WTC11 (cell line): ENCODE measurements around the gene MSLN. TPM values are rescaled to one million over a fixed set of nuclear protein-coding genes. Genes with fewer than 3 reads are reported as not detected.

ENCODE experiments used
- ATAC-seq: fragments of 200-7000 bp; cut with Tn5 transposase; 2 replicates; pipeline ENCODE4 v1.10.0; 2021; ENCODE audit warnings: mild to moderate bottlenecking, moderate library complexity
- CTCF ChIA-PET: fragments of 300-600 bp; sonication (Branson Sonifier 250); formaldehyde crosslinking; loops from one replicate; lab custom pipeline; 2021; ENCODE audit warnings: antibody characterized with exemption; lab: Charles Lee
- POLR2A ChIA-PET: fragments of 350-600 bp; sonication (Branson Sonifier 250); formaldehyde crosslinking; loops from one replicate; lab custom pipeline; 2021; ENCODE audit warnings: antibody characterized with exemption; lab: Charles Lee
- DNase-seq: peaks from one replicate; pipeline ENCODE4 v3.0.0; 2021; ENCODE audit warnings: low spot score
- H3K27ac Mint-ChIP-seq: 2 replicates; pipeline ENCODE4 v1.8.0; 2021; ENCODE audit warnings: mixed read lengths
- H3K27me3 Mint-ChIP-seq: 2 replicates; pipeline ENCODE4 v1.8.0; 2021; ENCODE audit warnings: low read depth, mild to moderate bottlenecking, moderate library complexity, mixed read lengths
- H3K36me3 Mint-ChIP-seq: 2 replicates; pipeline ENCODE4 v1.8.0; 2021; ENCODE audit warnings: mixed read lengths
- H3K4me1 Mint-ChIP-seq: 2 replicates; pipeline ENCODE4 v1.8.0; 2022; ENCODE audit warnings: mixed read lengths
- H3K4me3 Mint-ChIP-seq: 2 replicates; pipeline ENCODE4 v1.8.0; 2021; ENCODE audit warnings: mild to moderate bottlenecking, moderate library complexity, mixed read lengths
- H3K9me3 Mint-ChIP-seq: 2 replicates; pipeline ENCODE4 v1.8.0; 2021; ENCODE audit warnings: mixed read lengths
- CBFB ChIP-seq: sonication (generic); formaldehyde crosslinking; IDR thresholded peaks from 2 replicates; pipeline ENCODE4 v1.8.1; 2022; ENCODE audit warnings: mild to moderate bottlenecking, low read depth, missing genetic modification reagents
- CDX4 ChIP-seq: fragments of 250-450 bp; sonication (Bioruptor Pico); IDR thresholded peaks from 2 replicates; pipeline ENCODE4 v1.9.0; 2021; ENCODE audit warnings: moderate library complexity, mild to moderate bottlenecking, inconsistent platforms, borderline replicate concordance
- CREB1 ChIP-seq: sonication (generic); formaldehyde crosslinking; IDR thresholded peaks from 2 replicates; pipeline ENCODE4 v1.8.0; 2023; ENCODE audit warnings: mild to moderate bottlenecking, missing genetic modification reagents
- ERG ChIP-seq: fragments of 250-450 bp; sonication (Bioruptor Pico); IDR thresholded peaks from 2 replicates; pipeline ENCODE4 v1.8.0; 2021; ENCODE audit warnings: mild to moderate bottlenecking
- ETV6 ChIP-seq: sonication (generic); formaldehyde crosslinking; IDR thresholded peaks from 2 replicates; pipeline ENCODE4 v1.8.1; 2022; ENCODE audit warnings: mild to moderate bottlenecking, missing genetic modification reagents
- FOXK1 ChIP-seq: sonication (generic); formaldehyde crosslinking; IDR thresholded peaks from 2 replicates; pipeline ENCODE4 v1.8.0; 2022; ENCODE audit warnings: mild to moderate bottlenecking, moderate library complexity, missing genetic modification reagents
- FOXP1 ChIP-seq: sonication (generic); formaldehyde crosslinking; IDR thresholded peaks from 2 replicates; pipeline ENCODE4 v1.8.0; 2022; ENCODE audit warnings: missing genetic modification reagents, mild to moderate bottlenecking, moderate library complexity, borderline replicate concordance
- FOXP4 ChIP-seq: sonication (generic); formaldehyde crosslinking; IDR thresholded peaks from 2 replicates; pipeline ENCODE4 v1.8.0; 2022; ENCODE audit warnings: mild to moderate bottlenecking, missing genetic modification reagents
- GABPB1 ChIP-seq: sonication (generic); formaldehyde crosslinking; IDR thresholded peaks from 2 replicates; pipeline ENCODE4 v1.8.1; 2023; ENCODE audit warnings: mild to moderate bottlenecking, missing genetic modification reagents
- HMGXB4 ChIP-seq: sonication (generic); formaldehyde crosslinking; IDR thresholded peaks from 2 replicates; pipeline ENCODE4 v1.8.1; 2023; ENCODE audit warnings: mild to moderate bottlenecking, moderate library complexity, missing genetic modification reagents
- IRF2 ChIP-seq: sonication (generic); formaldehyde crosslinking; IDR thresholded peaks from 2 replicates; pipeline ENCODE4 v1.8.0; 2022; ENCODE audit warnings: low read depth, missing genetic modification reagents, borderline replicate concordance
- JAZF1 ChIP-seq: fragments of 250-450 bp; sonication (Bioruptor Pico); IDR thresholded peaks from 2 replicates; pipeline ENCODE4 v1.9.0; 2021; ENCODE audit warnings: moderate library complexity, mild to moderate bottlenecking, inconsistent platforms
- MLX ChIP-seq: sonication (generic); formaldehyde crosslinking; IDR thresholded peaks from 2 replicates; pipeline ENCODE4 v1.8.1; 2023; ENCODE audit warnings: mild to moderate bottlenecking, missing genetic modification reagents, moderate library complexity
- NFE2L1 ChIP-seq: sonication (generic); formaldehyde crosslinking; IDR thresholded peaks from 2 replicates; pipeline ENCODE4 v1.8.1; 2023; ENCODE audit warnings: missing genetic modification reagents
- NR1H2 ChIP-seq: sonication (generic); formaldehyde crosslinking; IDR thresholded peaks from 2 replicates; pipeline ENCODE4 v1.9.0; 2021; ENCODE audit warnings: mild to moderate bottlenecking, moderate library complexity, missing genetic modification reagents
- NR2C2 ChIP-seq: sonication (generic); formaldehyde crosslinking; IDR thresholded peaks from 2 replicates; pipeline ENCODE4 v1.8.0; 2022; ENCODE audit warnings: mild to moderate bottlenecking, missing genetic modification reagents
- RELA ChIP-seq: sonication (generic); formaldehyde crosslinking; IDR thresholded peaks from 2 replicates; pipeline ENCODE4 v1.8.1; 2022; ENCODE audit warnings: missing genetic modification reagents, mild to moderate bottlenecking, borderline replicate concordance
- RORB ChIP-seq: fragments of 250-450 bp; sonication (Bioruptor Pico); IDR thresholded peaks from 2 replicates; pipeline ENCODE4 v1.9.0; 2021; ENCODE audit warnings: mild to moderate bottlenecking
- SMAD4 ChIP-seq: sonication (generic); formaldehyde crosslinking; IDR thresholded peaks from 2 replicates; pipeline ENCODE4 v1.8.0; 2022; ENCODE audit warnings: mild to moderate bottlenecking, missing genetic modification reagents
- SOX15 ChIP-seq: fragments of 250-450 bp; sonication (Bioruptor Pico); IDR thresholded peaks from 2 replicates; pipeline ENCODE4 v1.9.0; 2021; ENCODE audit warnings: mild to moderate bottlenecking
- SP1 ChIP-seq: sonication (generic); formaldehyde crosslinking; conservative IDR thresholded peaks from 2 replicates; pipeline ENCODE4 v1.8.1; 2022; ENCODE audit warnings: missing genetic modification reagents
- TEAD4 ChIP-seq: sonication (generic); formaldehyde crosslinking; IDR thresholded peaks from 2 replicates; pipeline ENCODE4 v1.8.0; 2022; ENCODE audit warnings: mild to moderate bottlenecking, missing genetic modification reagents
- USF1 ChIP-seq: sonication (generic); formaldehyde crosslinking; IDR thresholded peaks from 2 replicates; pipeline ENCODE4 v1.8.0; 2022; ENCODE audit warnings: mild to moderate bottlenecking, missing genetic modification reagents
- ZBTB43 ChIP-seq: sonication (generic); formaldehyde crosslinking; IDR thresholded peaks from 2 replicates; pipeline ENCODE4 v1.8.1; 2023; ENCODE audit warnings: mild to moderate bottlenecking, missing genetic modification reagents
- ZNF121 ChIP-seq: sonication (generic); formaldehyde crosslinking; IDR thresholded peaks from 2 replicates; pipeline ENCODE4 v1.8.0; 2023; ENCODE audit warnings: missing genetic modification reagents
- ZNF232 ChIP-seq: sonication (generic); formaldehyde crosslinking; IDR thresholded peaks from 2 replicates; pipeline ENCODE4 v1.8.0; 2022; ENCODE audit warnings: mild to moderate bottlenecking, missing genetic modification reagents
- ZNF263 ChIP-seq: sonication (generic); formaldehyde crosslinking; IDR thresholded peaks from 2 replicates; pipeline ENCODE4 v1.8.1; 2022; ENCODE audit warnings: low read depth, mild to moderate bottlenecking, moderate library complexity, missing genetic modification reagents
- ZNF396 ChIP-seq: fragments of 250-450 bp; sonication (Bioruptor Pico); IDR thresholded peaks from 2 replicates; pipeline ENCODE4 v1.8.0; 2021; ENCODE audit warnings: mild to moderate bottlenecking, moderate library complexity, borderline replicate concordance
- ZNF423 ChIP-seq: fragments of 250-450 bp; sonication (Bioruptor Pico); IDR thresholded peaks from 2 replicates; pipeline ENCODE4 v2.1.2; 2022; ENCODE audit warnings: mild to moderate bottlenecking, moderate library complexity
- total RNA-seq: library from RNA; stranded (reverse); gene quantifications from 3 replicates; pipeline ENCODE4 v1.2.3, GENCODE V29; 2021

The MSLN gene
- total RNA-seq, 1 experiment from 2014 or later, result 0.20 TPM

- no peak overlapping the region for H3K4me3 Mint-ChIP-seq
- TF ChIP-seq ZNF423 (CRISPR knock-in tag), result no peak
- no peak for TF ChIP-seq HMGXB4
- no peak for TF ChIP-seq JAZF1
- TF ChIP-seq ZNF263 (CRISPR knock-in tag), result no peak
- no peak for TF ChIP-seq SOX15 (CRISPR knock-in tag)
- no peak for TF ChIP-seq CDX4 (CRISPR knock-in tag)
- TF ChIP-seq RORB (CRISPR knock-in tag), result no peak
- no peak for TF ChIP-seq GABPB1 (CRISPR knock-in tag)
- no peak for TF ChIP-seq USF1 (CRISPR knock-in tag)
- no peak for TF ChIP-seq ZNF121 (CRISPR knock-in tag)
- TF ChIP-seq FOXP4, result no peak
- no peak for TF ChIP-seq FOXP1 (CRISPR knock-in tag)
- TF ChIP-seq FOXK1, result no peak
- TF ChIP-seq CBFB (CRISPR knock-in tag), result no peak
- TF ChIP-seq MLX, result no peak
- no peak for TF ChIP-seq ETV6 (CRISPR knock-in tag)
- no peak for TF ChIP-seq ZNF396 (CRISPR knock-in tag)
- TF ChIP-seq NFE2L1 (CRISPR knock-in tag), result no peak
- TF ChIP-seq SMAD4, result no peak
- TF ChIP-seq NR2C2, result no peak
- TF ChIP-seq, all 79 proteins: peak for 0
- Mint-ChIP-seq H3K27me3 (peaks cover 6% of the 10 kb centered on the region; the same call in 1 of the 2 replicates), H3K27ac (no peak overlapping the region), H3K36me3 (no peaks in the 10 kb centered on the region; the same call in 1 of the 2 replicates), H3K9me3 (peaks cover 5% of the 10 kb centered on the region), H3K4me1 (peaks cover 16% of the 10 kb centered on the region)
- ChIA-PET POLR2A (no interaction called here), CTCF (no interaction called here)
- DNase-seq (no peak), ATAC-seq (no peak)
These were observed 4.1 kb upstream of the MSLN start for GRCh38 chr16:756428-756827.

- Mint-ChIP-seq H3K27me3 (peaks cover 6% of the 10 kb centered on the region; the same call in 1 of the 2 replicates), H3K4me1 (no peaks in the 10 kb centered on the region), H3K4me3 (no peak overlapping the region), H3K27ac (peak overlapping the region; percentile 49; the same call in 1 of the 2 replicates), H3K36me3 (no peaks in the 10 kb centered on the region; the same call in 1 of the 2 replicates), H3K9me3 (peaks cover 5% of the 10 kb centered on the region)
- DNase-seq (no peak), ATAC-seq (0 out of 2 replicates have a peak, but pooled peaks have one; percentile 16)
- CTCF ChIA-PET, result interaction anchor here (0.9 to 1.6 kb wide), 6 partner anchors 14 to 48 kb away, joined by 3 to 4 read pairs (median 4); partner anchors contain the start of gene CIAO3
- POLR2A ChIA-PET, result no interaction called here
- TF ChIP-seq FOXP1 (CRISPR knock-in tag) (no peak), ZNF232 (no peak), ZBTB43 (no peak), IRF2 (CRISPR knock-in tag) (no peak), ERG (CRISPR knock-in tag) (no peak), CREB1 (CRISPR knock-in tag) (no peak), NR1H2 (CRISPR knock-in tag) (no peak), RELA (CRISPR knock-in tag) (no peak), TEAD4 (CRISPR knock-in tag) (no peak), SP1 (CRISPR knock-in tag) (no peak), FOXK1 (no peak)
These were observed 1.2 kb upstream of the MSLN start for GRCh38 chr16:759110-759910.
